ENCODE data around the gene GSK3B.

The GSK3B gene

GRCh38 chr3:119781330-119782198 is 312.7 kb downstream of the GSK3B start, which contains the start of gene NR1I2:
NR1I2 (plus strand) TSS chr3:119782101.
- no peak for DNase-seq (ENCODE audit: low read depth, low spot score)

DNA sequence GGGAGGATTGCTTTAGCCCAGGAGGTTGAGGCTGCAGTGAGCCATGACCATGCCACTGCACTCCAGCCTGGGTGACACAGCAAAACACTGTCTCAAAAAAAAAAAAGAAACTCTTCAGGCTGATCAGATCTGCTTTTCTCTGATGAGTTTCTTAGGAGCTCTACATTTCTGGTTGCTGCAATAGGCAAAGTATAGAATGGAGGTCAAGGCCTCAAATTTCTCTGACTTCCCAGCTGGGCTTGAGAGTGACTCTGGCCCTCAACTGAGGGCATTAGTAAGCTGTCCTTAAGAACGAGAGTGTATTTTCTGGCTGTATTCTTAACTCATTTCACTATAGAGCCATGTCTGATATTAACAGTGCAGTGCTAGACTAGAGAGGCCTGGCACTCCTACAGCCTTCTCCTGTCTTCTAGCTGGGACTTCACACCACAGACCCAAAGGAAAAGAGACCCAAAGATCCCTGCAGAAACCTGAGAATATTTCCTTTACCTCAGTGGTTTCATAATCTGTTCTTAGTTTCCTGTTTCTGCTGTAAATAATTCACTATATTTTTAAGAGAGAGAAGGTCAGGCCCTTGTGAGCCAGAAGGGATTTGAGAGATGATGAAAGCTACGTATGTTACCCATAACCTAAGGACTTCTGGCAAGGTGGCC is 314.4 kb downstream of the GSK3B start:
- no peak for DNase-seq (ENCODE audit: low read depth, low spot score)

- DNase-seq (ENCODE audit: low read depth, low spot score) = no peak
Observed at GRCh38 chr3:119778811-119779210, 315.4 kb downstream of the GSK3B start.

GRCh38 chr3:119778176-119778575 is 316.1 kb downstream of the GSK3B start:
- no peak for DNase-seq (ENCODE audit: low read depth, low spot score)

GRCh38 chr3:119776304-119776703 is 317.9 kb downstream of the GSK3B start:
- no peak for DNase-seq (ENCODE audit: low read depth, low spot score)

DNA sequence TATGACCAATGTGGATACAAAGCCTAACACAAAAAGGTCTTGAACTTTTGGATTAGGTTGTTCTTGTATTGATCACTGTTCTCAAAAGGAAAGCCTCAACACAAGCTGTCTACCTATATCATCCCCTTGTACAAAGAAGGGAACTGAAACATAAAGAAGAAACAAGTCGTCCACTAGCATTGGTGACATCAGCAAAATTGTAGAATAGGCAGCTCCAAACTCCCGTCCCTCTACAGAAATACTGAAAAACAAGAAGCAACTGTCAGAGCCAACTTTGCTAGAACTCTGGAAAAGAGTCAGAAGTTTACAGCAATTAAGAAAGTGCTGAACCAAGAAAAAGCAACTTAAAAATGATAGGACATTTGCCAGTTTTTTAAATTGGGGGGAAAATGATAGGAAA is 319.8 kb downstream of the GSK3B start:
- no peak for DNase-seq (ENCODE audit: low read depth, low spot score)

All from iPS DF 19.7 (cell line).